ENCODE measurements around the gene PRG3.
"Not testable (repeated sequence)": the region's sequence is repeated elsewhere in the genome, so short reads cannot be mapped to it uniquely, and the experiment has no call there.

PRG3 gene

DNA sequence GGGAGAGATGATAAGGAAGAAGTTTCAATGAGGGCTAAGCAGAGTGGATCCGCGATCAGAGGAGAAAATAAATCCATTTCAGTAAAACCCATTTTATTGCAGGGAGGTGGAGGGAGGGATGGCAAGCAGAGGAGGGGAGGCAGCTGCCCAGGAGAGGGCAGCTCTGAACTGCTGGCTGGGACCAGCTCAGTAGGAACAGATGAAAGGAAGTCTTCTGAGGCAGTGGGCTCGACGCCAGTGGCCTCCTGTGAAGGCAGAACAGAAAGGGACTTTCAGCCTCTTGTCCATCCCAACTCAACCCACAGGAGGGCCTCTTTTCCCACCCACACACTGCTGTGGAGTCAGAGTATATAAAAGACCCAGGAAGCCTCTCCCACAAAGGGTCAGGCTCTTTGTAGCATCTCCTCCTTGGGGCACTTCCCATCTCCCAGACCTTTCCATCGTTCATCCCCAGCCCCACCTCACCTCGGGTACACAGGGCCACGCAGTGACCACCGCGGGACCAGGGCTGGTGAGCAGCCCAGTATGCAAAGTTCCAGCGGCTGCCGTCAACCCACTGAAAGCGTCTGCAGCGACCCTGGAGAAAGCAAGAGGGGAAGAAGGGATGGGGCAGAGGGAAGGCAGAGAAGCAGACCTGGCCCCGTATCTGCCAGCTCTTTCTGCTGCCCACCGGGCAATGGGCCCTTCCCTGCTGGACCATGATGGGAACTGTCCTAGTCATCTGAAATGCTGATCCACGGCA, 6.5 kb upstream of the PRG3 start:
- peak; percentile 32 for DNase-seq (ENCODE audit: low read depth)

DNA sequence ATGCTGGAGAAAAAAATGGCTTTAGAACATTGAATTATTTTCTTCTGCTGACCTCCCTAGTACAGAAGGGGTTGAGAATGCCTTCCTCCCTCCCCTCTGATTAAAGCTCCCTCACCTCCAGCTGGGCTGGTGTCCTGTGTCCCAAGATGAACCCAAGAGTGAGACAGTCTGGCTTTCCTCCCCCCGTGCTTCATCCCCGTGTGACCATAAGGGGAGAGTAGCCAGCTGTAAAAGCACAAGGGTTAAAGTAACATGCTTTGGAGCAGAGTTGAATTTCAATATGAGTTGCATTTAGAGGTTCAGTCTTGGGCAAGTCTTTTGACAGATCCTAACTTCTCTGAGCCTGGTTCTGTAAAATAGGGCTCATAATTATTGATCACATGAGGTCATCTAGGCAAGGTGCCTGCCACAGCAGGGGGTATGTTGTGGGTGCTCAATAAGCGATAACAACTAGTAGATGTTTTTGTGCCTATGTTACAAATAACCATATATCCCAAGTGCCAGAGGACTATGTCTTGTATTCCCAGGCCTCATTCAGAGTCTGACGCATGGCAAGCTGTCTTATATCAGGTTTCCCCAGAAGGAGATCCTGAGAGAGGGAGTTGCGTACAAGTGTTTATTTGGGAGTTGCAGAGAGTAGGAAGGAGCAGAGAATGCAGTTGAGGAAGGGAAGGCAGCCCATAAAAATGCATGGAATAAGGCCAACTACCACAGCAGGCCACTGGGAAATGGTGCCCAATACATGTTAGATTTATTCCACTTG, 5.4 kb upstream of the PRG3 start:
- no peak for DNase-seq (ENCODE audit: low read depth)

DNA sequence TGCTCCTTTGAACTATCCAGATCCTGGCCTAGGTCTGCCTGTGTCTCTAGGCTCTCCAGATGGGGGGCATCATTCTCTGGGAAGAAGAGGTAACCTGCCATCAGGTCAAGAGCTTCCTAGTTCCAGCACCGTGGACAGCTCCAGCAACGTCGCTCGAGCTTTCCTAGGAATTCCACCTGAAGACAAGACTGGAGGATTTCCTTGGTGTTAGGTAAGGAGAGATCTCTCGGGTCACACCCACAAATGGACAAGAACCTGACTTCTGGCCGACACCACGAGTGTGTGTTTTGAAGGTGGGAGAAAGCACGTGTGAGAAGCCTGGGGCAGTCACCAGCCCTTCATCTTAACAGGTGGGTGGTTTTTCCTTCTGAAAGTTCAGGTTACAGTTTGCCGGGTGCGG, 1.2 kb downstream of the PRG3 start:
- DNase-seq (ENCODE audit: low read depth): peak; percentile 8

DNA sequence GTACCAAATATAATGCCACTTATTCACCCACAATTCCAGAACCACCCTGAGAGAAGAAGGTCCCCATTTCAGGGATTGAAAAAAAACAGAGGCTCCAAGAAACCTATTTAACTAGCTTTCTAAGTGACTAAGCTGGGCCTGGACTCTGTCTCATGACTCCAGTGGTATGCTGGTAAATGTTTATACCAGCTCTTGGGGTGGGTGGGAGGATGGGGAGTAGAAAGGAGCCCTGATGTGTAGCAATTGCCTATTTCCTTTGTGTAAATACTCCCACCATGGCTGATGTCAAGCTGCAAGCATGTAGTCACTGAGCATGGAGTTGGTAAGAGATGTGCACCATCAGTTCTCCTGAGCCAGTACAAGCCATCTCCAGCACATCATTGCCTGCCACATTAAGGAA, 2.8 kb downstream of the PRG3 start:
- no peak for DNase-seq (ENCODE audit: low read depth)

DNA sequence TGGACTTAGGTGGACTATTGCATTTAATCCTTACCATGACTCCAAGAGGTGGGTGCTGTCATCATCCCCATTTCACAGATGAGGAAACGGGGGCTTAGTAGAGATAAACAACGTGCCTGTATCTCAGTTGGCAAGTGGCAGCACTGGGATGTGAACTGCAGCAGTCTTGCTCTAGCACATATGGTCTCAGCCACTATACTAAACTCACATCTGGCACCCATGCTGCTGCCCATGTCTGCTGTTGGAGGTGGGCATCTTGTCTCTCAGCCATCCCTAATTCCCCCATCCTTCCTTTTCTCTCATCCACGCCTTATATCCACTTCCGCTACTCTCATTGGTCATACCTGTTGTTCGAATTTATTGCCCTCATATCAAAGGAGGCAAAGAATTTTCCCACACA, 3.8 kb downstream of the PRG3 start:
- DNase-seq (ENCODE audit: low read depth): no peak

DNA sequence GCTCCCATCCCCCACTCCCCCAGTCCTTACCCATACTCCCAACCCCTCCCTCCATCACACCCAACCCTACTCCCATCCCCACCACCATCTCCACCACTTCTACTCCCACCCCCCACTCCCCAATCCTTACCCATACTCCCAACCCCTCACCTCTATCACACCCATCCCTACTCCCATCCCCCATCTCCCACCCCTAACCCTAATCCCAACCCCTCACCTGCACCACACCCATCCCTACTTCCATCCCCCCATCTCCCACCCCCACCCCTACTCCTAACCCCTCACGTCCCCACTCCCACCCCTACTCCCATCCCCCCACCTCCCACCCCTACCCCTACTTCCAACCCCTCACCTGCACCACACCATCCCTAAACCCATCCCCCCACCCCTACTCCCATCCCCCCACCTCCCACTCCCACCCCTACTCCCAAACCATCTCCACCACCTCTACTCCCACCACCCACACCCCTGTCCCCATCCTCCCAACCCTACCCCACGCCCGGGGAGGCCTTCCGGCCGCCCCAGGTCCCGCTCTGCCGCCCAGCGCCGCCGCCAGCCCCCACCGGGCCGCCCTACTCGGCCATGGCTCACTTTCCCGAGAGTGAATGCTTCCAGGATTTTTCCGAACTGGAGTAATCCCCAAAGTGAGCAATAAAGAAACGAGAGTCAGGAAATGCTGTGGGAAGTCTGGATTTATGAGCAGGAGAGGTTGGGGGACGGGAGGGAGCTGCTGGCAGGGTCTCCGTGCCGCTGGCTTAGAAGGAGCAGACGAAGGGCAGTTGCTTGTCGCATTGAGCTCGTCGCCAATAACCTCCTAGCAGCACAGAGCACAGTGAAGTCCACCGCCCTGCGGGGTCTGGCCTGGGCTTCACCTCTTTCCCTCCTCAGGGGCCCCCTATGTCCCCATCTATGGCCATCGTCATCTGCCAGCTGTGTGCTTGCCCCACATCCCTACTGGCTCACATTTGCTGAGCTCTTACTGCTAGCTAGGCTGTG, 4.6 kb downstream of the PRG3 start:
- DNase-seq (ENCODE audit: low read depth): no peak

DNA sequence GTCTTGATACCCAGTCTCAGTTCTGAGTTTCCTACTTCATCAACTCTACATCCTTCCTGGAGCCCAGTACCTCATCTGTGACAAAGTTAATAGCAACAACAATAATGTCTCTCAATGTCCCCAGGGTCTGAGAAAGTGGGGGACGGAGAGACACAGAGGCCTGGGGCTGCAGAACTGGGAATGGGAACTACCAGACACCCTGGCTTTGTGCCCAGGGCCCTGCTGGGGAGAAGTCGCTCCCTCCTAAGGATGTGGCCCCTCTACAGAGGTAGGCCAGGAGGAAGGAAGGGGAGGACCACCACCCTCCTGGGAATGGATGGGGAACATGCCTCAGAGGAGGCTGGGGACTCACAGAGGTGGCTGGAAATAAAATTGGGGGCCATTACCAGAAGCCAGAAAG, 5.5 kb downstream of the PRG3 start:
- DNase-seq (ENCODE audit: low read depth): no peak

DNA sequence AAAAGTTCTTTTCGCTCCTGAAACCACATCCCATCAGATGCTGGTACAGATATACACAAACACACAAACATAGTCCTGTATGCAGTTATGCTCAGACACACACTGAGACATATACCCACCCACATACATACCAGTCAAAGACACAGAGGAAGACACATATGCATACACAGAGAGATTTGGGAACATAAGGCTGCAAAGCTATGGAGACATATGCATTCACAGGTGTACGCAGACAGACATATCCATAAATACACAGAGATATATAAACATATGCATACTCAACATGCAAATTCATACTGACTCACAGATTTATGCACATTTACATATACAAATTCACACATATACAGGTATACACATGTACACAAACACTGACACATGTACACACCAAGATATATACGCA, 6.0 kb downstream of the PRG3 start:
- DNase-seq (ENCODE audit: low read depth): no peak

DNA sequence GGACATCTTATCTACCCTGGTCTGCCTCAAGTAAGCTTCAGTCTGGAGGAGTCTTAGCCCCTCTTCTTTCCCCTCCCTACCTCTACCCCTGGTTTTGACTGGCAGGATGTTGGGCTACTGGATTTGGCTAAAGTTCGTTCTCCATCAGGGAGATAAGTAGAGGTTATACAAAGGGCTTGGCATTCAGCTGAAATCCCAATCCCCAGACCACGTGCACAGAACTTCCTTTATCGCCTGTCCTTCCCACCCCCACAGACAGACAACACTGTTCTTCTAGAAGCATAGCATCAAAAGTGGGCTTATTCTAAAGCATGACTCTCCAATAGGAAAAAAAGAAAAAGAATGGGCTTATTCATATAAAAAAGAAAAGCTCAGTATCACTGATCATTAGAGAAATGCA, 7.8 kb downstream of the PRG3 start:
- DNase-seq (ENCODE audit: low read depth): no peak

DNA sequence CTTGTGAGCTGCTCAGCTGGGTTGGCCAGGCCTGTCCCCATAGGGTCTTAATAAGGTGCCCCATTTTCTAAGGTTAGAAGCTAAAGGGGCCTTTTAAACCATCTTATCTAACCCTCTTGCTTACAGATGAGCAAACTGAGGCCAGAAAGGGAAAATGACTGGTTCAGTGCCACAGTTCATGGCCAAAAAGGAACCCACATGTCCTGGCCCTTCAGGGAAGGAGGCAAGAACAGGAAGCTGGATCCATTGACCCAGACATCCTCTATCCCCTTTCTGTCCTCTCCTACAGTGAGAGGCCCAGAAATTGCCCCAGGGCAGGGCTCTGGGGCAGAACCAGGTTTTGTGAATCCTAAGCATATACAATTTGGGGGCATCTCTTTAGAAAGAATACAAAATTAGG, 10.0 kb downstream of the PRG3 start:
- DNase-seq (ENCODE audit: low read depth): no peak

DNA sequence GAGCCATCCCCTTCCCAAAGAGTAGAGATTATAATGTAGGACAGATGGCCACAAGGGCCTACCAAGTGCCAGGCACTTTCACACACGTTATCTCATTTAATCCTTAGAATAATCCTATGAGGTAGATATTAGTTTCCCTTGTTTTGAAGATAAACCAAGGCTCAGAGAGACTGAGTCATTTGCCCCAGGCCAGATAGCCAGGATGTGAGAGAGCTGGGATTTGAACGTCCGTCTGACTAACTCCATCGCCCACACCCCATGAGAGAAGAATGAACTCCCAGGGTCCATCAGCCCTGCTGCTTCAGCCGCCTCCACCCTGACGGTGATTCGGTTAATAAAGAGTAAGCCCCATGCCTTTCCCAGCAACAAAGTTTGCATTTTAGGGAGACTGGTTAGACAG, 10.7 kb downstream of the PRG3 start:
- no peak for DNase-seq (ENCODE audit: low read depth)

DNA sequence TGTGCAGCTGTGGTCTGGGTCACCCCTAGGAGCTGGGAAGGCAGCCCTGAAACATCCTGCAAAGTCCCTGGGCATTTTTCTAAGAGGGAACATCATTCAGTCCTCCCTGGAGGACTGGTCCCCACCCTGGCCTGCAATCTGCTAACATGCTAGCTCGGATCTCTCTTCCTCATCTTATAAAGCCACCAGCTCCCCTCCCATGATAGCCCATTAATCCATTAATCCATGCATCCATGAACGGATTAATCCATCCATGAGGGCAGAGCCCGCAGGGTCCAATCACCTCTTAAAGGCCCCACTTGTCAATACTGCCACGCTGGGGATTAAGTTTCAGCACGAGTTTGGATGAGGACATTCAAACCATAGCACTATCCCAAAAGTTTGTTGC, 12.1 kb downstream of the PRG3 start:
- DNase-seq (ENCODE audit: low read depth): no peak

DNA sequence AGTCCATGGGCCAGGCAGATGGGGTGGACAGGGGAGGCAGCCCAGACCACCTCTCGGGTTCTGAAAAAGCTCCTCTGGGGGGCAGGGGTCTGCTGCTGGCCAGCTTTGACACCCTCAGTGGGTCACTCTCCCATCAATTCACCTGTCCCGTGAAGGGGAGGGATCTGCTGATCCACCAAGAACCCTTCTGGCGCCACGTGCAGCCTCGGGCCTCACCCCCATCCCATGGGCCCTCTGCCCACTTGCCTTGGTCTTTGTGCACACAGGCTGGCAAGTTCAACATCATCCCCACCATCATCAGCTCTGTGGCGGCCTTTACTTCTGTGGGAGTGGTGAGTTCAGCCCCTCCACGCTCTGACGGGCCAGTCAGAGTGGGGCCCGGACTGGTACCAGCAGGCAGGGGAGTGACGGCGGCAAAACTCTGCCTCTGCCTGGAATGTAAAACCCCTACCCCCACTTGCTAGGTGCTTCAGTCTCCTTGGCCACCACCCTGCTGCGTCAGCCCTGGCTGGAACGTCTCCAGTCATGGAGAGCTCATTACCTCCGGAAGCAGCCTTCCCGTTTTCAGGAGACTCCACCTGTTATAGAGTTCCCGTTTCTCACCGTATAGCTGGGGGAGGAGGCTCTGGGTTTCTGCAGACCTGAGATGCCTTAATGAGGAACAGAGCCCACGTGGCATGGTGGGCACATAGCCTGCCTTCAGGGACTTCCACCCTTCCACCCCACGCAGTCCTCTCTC, 12.7 kb downstream of the PRG3 start:
- no peak for DNase-seq (ENCODE audit: low read depth)

DNA sequence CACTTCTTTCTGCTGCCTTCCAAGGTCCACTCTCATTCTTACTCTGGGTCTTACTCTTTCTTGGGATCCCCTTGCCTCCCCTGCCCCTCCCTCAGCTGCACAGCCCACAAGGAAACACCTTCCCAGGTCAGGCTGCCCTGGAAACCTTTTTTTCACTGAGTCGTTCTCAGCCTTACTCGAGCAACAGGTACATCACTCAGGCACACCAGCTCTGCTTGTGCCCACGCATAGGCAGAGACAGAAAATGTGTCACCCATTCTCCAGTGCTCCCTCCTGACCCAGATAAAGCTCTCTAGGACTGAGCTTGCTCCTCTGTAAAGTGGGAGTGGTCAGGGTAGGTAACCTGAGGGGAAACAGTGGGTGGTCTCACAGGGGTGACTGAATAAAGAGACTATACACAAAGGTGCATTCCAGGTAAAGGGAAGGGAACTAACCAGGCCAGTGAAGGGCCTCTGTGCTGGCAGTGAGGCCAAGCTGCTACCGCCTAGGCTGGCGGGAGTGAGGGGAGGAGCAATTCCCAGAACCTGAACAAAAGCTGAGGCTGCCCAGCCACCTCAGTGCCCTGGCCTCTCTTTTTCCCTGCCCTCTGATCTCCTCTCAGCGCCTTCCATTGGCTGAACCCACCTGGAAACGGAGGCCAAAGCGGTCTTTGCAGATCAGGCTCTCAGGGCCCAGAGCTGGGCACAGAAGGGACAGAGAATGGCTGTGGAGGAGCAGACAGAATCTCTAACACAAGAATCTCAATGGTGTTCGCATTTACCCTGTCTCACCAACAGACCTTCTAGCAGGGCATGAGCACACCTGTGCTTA, 15.9 kb downstream of the PRG3 start:
- DNase-seq (ENCODE audit: low read depth): no peak

DNA sequence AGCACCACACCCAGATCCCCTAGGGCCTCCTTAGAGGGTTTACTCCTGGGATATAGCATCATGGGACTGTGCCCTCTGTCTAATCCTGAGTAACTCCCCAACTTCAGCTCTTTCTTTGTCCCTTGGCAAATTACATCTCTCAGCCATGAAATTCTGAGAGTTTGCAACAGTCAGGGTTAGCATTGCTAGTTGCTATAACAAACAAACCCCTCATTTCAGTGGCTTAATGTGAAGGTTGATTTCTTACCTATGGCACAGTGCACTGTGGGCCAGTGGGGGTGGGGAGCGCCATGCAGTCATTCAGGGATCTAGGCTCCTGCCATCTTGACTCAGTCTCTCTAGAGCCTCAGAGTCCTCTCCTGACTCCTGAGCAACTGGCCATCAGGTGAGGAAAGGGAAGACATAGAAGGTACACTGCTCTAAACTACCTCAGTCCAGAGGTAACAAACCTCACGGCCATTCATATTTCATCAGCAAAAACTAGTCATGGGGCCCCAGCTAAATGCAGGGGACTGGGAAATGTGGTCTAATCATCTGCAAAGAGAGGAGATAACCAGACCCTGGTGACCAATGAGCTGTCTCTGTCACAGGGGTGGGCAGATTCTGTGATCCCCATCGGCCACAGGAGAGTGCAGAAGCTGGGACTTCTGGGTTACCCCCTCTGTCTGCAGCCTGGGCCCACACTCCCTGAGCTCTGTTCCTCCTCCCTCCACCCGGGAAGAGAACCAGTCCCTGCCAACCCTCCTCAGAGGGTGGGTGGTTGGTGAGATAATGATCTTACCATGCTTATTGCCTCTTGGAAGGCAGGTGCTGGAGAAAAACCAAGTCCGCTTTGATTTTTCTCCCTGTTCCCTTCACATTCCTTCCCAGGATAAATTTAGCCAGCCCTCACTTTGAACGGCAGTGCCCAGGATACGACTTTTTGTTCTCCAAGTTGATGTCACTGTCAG, 17.5 kb downstream of the PRG3 start:
- DNase-seq (ENCODE audit: low read depth): no peak

DNA sequence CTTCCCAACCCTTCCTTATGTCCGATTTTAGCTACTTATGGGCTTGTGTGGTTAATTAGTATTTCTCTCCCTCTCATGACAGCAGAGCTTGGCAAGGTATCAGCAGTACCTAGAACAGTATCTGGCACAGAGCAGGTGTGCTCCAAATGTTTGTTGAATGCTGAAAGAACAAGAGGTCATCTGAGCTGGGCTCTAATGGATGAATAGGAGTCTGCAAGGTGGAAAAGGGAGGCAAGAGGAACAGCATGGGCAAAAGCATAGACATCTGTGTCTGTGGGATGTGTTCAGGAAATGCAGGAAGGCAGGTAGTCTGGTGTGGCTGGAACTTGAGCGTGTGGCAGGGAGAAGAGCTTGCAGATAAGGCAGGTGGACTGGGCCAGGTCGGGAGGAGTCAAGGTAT, 19.0 kb downstream of the PRG3 start:
- no peak for DNase-seq (ENCODE audit: low read depth)

DNA sequence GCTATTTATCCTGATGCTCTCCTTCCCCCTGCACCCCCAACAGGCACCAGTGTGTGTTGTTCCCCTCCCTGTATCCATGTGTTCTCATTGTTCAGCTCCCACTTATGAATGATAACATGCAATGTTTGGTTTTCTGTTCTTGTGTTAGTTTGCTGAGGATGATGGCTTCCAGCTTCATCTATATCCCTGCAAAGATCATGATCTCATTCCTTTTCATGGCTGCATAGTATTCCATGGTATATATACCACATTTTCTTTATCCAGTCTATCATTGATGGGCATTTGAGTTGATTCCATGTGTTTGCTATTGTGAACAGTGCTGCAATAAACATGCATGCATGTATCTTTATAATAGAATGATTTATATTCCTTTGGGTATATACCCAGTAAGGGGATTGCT, 19.5 kb downstream of the PRG3 start:
- not testable (repeated sequence) for DNase-seq (ENCODE audit: low read depth)

DNA sequence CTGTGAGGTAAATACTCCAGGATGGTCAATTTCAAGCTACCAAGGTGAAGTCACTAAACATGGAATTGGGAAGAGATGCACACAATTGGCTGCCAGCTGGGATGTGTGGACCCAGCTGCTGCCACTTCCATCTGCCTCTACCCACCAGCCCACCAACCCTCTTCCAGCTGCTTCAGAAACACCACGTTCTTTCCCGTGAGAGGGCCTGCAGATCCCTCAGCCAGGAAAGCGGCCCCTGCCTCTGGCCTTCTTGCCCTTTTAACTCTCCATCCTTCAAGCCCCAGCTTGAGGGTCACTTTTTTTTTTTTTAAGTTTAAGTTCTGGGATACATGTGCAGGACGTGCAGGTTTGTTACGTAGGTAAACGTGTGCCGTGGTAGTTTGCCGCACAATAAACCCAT, 20.0 kb downstream of the PRG3 start:
- DNase-seq (ENCODE audit: low read depth): no peak

DNA sequence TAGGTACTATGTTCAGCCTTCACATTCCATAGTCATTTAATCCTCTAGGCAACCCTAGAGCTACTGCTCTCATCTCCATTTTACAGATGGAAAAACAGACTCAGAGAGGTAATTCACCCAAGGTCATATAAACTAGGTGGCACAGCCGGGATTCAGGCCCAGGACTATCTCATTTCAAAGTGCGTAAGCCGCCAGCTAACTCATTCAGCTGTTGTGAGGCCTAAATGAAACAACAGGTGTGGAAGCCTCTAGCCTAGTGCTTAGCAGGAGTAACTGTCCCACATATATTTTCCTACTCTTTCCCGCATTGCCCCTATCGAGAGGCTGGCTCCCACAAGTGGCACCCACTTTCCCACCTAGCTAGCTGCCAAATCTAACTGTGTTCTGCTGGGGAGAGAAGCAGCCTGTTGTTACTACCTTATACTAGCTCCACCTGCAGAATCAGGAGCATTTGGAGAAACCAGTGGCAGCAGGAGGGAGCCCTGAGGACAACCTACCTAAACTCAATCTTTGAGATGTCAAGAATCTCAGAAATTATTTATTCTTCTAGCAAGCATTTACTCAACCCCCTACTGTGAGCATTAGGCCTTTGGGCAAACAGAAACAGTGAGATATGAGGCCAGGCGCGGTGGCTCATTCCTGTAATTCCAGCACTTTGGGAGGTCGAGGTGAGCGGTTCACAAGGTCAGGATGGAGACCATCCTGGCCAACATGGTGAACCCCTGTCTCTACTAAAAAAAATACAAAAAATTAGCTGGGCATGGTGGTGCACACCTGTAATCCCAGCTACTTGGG, 20.9 kb downstream of the PRG3 start:
- no peak for DNase-seq (ENCODE audit: low read depth)

Data from fibroblast of gingiva (primary cell).